ENCODE measurements around the gene NFKBIA.

The NFKBIA gene

GRCh38 chr14:35433826-35434225 lies 29.3 kb upstream of the NFKBIA start:
- Histone ChIP-seq H3K27ac (replicated peaks) (no peak overlapping the region), H3K4me3 (replicated peaks; ENCODE audit: insufficient read depth, low read length) (no peak overlapping the region), H3K27me3 (ENCODE audit: insufficient read depth, poor library complexity, severe bottlenecking) (no peaks in the 10 kb centered on the region)
- no peak for TF ChIP-seq SPI1 (IDR thresholded peaks at IDR 0.05; ENCODE audit: borderline replicate concordance, low read depth)
- no peak for DNase-seq (ENCODE audit: low read depth in 1 of 2, low spot score in 1 of 2)

- DNase-seq (ENCODE audit: low read depth in 1 of 2, low spot score in 1 of 2) = no peak
- no peak for TF ChIP-seq POLR2AphosphoS5 (IDR thresholded peaks at IDR 0.05; ENCODE audit: low read depth)
- no peak for TF ChIP-seq GABPA (IDR thresholded peaks at IDR 0.05; ENCODE audit: low read depth)
- TF ChIP-seq SPI1 (IDR thresholded peaks at IDR 0.05; ENCODE audit: borderline replicate concordance, low read depth) = no peak
- Histone ChIP-seq H3K4me3 (replicated peaks; ENCODE audit: insufficient read depth, low read length) (no peak overlapping the region), H3K27ac (replicated peaks) (no peak overlapping the region), H3K27me3 (ENCODE audit: insufficient read depth, poor library complexity, severe bottlenecking) (no peaks in the 10 kb centered on the region)
Measured at GRCh38 chr14:35430459-35431199, 26.1 kb upstream of the NFKBIA start.

- TF ChIP-seq REST (IDR thresholded peaks at IDR 0.05; ENCODE audit: insufficient replicate concordance, low read depth) (no peak), GABPA (IDR thresholded peaks at IDR 0.05; ENCODE audit: low read depth) (no peak), CTCF (IDR thresholded peaks at IDR 0.05; ENCODE audit: insufficient read depth, low read length) (no peak), SPI1 (IDR thresholded peaks at IDR 0.05; ENCODE audit: borderline replicate concordance, low read depth) (no peak), POLR2AphosphoS5 (IDR thresholded peaks at IDR 0.05; ENCODE audit: low read depth) (no peak)
- no peak for DNase-seq (ENCODE audit: low read depth in 1 of 2, low spot score in 1 of 2)
- H3K4me3 ChIP-seq (replicated peaks; ENCODE audit: insufficient read depth, low read length) = no peak overlapping the region
Measured at GRCh38 chr14:35429951-35430350, 25.4 kb upstream of the NFKBIA start.

GRCh38 chr14:35425850-35426249 lies 21.3 kb upstream of the NFKBIA start:
- no peak for TF ChIP-seq GABPA (IDR thresholded peaks at IDR 0.05; ENCODE audit: low read depth)
- no peak for TF ChIP-seq SPI1 (IDR thresholded peaks at IDR 0.05; ENCODE audit: borderline replicate concordance, low read depth)
- no peak for TF ChIP-seq POLR2AphosphoS5 (IDR thresholded peaks at IDR 0.05; ENCODE audit: low read depth)
- no peak for TF ChIP-seq REST (IDR thresholded peaks at IDR 0.05; ENCODE audit: insufficient replicate concordance, low read depth)
- no peak for TF ChIP-seq CTCF (IDR thresholded peaks at IDR 0.05; ENCODE audit: insufficient read depth, low read length)
- DNase-seq (ENCODE audit: low read depth in 1 of 2, low spot score in 1 of 2) = no peak
- no peaks in the 10 kb centered on the region for H3K27me3 ChIP-seq (ENCODE audit: insufficient read depth, poor library complexity, severe bottlenecking)
- no peak overlapping the region for H3K4me3 ChIP-seq (replicated peaks; ENCODE audit: insufficient read depth, low read length)
- no peak overlapping the region for H3K27ac ChIP-seq (replicated peaks)

More at GRCh38 chr14:35429951-35430350, 25.4 kb upstream of the NFKBIA start:
- no peaks in the 10 kb centered on the region for H3K27me3 ChIP-seq (ENCODE audit: insufficient read depth, poor library complexity, severe bottlenecking)
- no peak overlapping the region for H3K27ac ChIP-seq (replicated peaks)

- TF ChIP-seq REST (IDR thresholded peaks at IDR 0.05; ENCODE audit: insufficient replicate concordance, low read depth) (no peak), SPI1 (IDR thresholded peaks at IDR 0.05; ENCODE audit: borderline replicate concordance, low read depth) (no peak), CTCF (IDR thresholded peaks at IDR 0.05; ENCODE audit: insufficient read depth, low read length) (no peak), POLR2AphosphoS5 (IDR thresholded peaks at IDR 0.05; ENCODE audit: low read depth) (no peak), GABPA (IDR thresholded peaks at IDR 0.05; ENCODE audit: low read depth) (no peak)
- DNase-seq (ENCODE audit: low read depth in 1 of 2, low spot score in 1 of 2) = no peak
- Histone ChIP-seq H3K4me3 (replicated peaks; ENCODE audit: insufficient read depth, low read length) (no peak overlapping the region), H3K27me3 (ENCODE audit: insufficient read depth, poor library complexity, severe bottlenecking) (no peaks in the 10 kb centered on the region), H3K27ac (replicated peaks) (no peak overlapping the region)
Measured at GRCh38 chr14:35423621-35424020, 19.1 kb upstream of the NFKBIA start.

Measured in HL-60 (cell line).